WTC11 (cell line): ENCODE data around the gene FASN. TPM values are rescaled to one million over a fixed set of nuclear protein-coding genes. Genes with fewer than 3 reads are reported as not detected.

Experiments used
- ATAC-seq: fragments of 200-7000 bp; cut with Tn5 transposase; 2 replicates; pipeline ENCODE4 v1.10.0; 2021; ENCODE audit warnings: mild to moderate bottlenecking, moderate library complexity
- CTCF ChIA-PET: fragments of 300-600 bp; sonication (Branson Sonifier 250); formaldehyde crosslinking; loops from one replicate; lab custom pipeline; 2021; ENCODE audit warnings: antibody characterized with exemption; lab: Charles Lee
- POLR2A ChIA-PET: fragments of 350-600 bp; sonication (Branson Sonifier 250); formaldehyde crosslinking; loops from one replicate; lab custom pipeline; 2021; ENCODE audit warnings: antibody characterized with exemption; lab: Charles Lee
- DNase-seq: peaks from one replicate; pipeline ENCODE4 v3.0.0; 2021; ENCODE audit warnings: low spot score
- H3K27ac Mint-ChIP-seq: 2 replicates; pipeline ENCODE4 v1.8.0; 2021; ENCODE audit warnings: mixed read lengths
- H3K27me3 Mint-ChIP-seq: 2 replicates; pipeline ENCODE4 v1.8.0; 2021; ENCODE audit warnings: low read depth, mild to moderate bottlenecking, moderate library complexity, mixed read lengths
- H3K36me3 Mint-ChIP-seq: 2 replicates; pipeline ENCODE4 v1.8.0; 2021; ENCODE audit warnings: mixed read lengths
- H3K4me1 Mint-ChIP-seq: 2 replicates; pipeline ENCODE4 v1.8.0; 2022; ENCODE audit warnings: mixed read lengths
- H3K4me3 Mint-ChIP-seq: 2 replicates; pipeline ENCODE4 v1.8.0; 2021; ENCODE audit warnings: mild to moderate bottlenecking, moderate library complexity, mixed read lengths
- H3K9me3 Mint-ChIP-seq: 2 replicates; pipeline ENCODE4 v1.8.0; 2021; ENCODE audit warnings: mixed read lengths
- ATF1 ChIP-seq: sonication (generic); formaldehyde crosslinking; IDR thresholded peaks from 2 replicates; pipeline ENCODE4 v1.8.1; 2023; ENCODE audit warnings: mild to moderate bottlenecking, moderate library complexity, missing genetic modification reagents
- CBFB ChIP-seq: sonication (generic); formaldehyde crosslinking; IDR thresholded peaks from 2 replicates; pipeline ENCODE4 v1.8.1; 2022; ENCODE audit warnings: mild to moderate bottlenecking, low read depth, missing genetic modification reagents
- CREB1 ChIP-seq: sonication (generic); formaldehyde crosslinking; IDR thresholded peaks from 2 replicates; pipeline ENCODE4 v1.8.0; 2023; ENCODE audit warnings: mild to moderate bottlenecking, missing genetic modification reagents
- ERG ChIP-seq: fragments of 250-450 bp; sonication (Bioruptor Pico); IDR thresholded peaks from 2 replicates; pipeline ENCODE4 v1.8.0; 2021; ENCODE audit warnings: mild to moderate bottlenecking
- FOXP4 ChIP-seq: sonication (generic); formaldehyde crosslinking; IDR thresholded peaks from 2 replicates; pipeline ENCODE4 v1.8.0; 2022; ENCODE audit warnings: mild to moderate bottlenecking, missing genetic modification reagents
- GTF2I ChIP-seq: fragments of 250-450 bp; sonication (Bioruptor Pico); conservative IDR thresholded peaks from 2 replicates; pipeline ENCODE4 v1.4.0; 2021; ENCODE audit warnings: mild to moderate bottlenecking
- IRF2 ChIP-seq: sonication (generic); formaldehyde crosslinking; IDR thresholded peaks from 2 replicates; pipeline ENCODE4 v1.8.0; 2022; ENCODE audit warnings: low read depth, missing genetic modification reagents, borderline replicate concordance
- JUN ChIP-seq: sonication (generic); formaldehyde crosslinking; IDR thresholded peaks from 2 replicates; pipeline ENCODE4 v1.8.0; 2023; ENCODE audit warnings: mild to moderate bottlenecking, missing genetic modification reagents
- NR1H2 ChIP-seq: sonication (generic); formaldehyde crosslinking; IDR thresholded peaks from 2 replicates; pipeline ENCODE4 v1.9.0; 2021; ENCODE audit warnings: mild to moderate bottlenecking, moderate library complexity, missing genetic modification reagents
- OVOL2 ChIP-seq: fragments of 250-450 bp; sonication (Bioruptor Pico); IDR thresholded peaks from 2 replicates; pipeline ENCODE4 v1.9.0; 2021; ENCODE audit warnings: mild to moderate bottlenecking, borderline replicate concordance
- SMAD4 ChIP-seq: sonication (generic); formaldehyde crosslinking; IDR thresholded peaks from 2 replicates; pipeline ENCODE4 v1.8.0; 2022; ENCODE audit warnings: mild to moderate bottlenecking, missing genetic modification reagents
- total RNA-seq: library from RNA; stranded (reverse); gene quantifications from 3 replicates; pipeline ENCODE4 v1.2.3, GENCODE V29; 2021
- TF ChIP-seq, protein P1 (sequence below): sonication (generic); formaldehyde crosslinking; IDR thresholded peaks from 2 replicates; pipeline ENCODE4 v1.8.1; 2022; ENCODE audit warnings: low read depth, missing genetic modification reagents, borderline replicate concordance
- TF ChIP-seq, protein P2 (sequence below): fragments of 250-450 bp; sonication (Bioruptor Pico); IDR thresholded peaks from 2 replicates; pipeline ENCODE4 v1.9.0; 2021; ENCODE audit warnings: mild to moderate bottlenecking
- TF ChIP-seq, protein P3 (sequence below): sonication (generic); formaldehyde crosslinking; IDR thresholded peaks from 2 replicates; pipeline ENCODE4 v1.8.1; 2022; ENCODE audit warnings: low read depth, mild to moderate bottlenecking, moderate library complexity, missing genetic modification reagents, borderline replicate concordance
- TF ChIP-seq, protein P4 (sequence below): sonication (generic); formaldehyde crosslinking; IDR thresholded peaks from 2 replicates; pipeline ENCODE4 v1.8.1; 2022; ENCODE audit warnings: mild to moderate bottlenecking, missing genetic modification reagents, moderate library complexity, borderline replicate concordance
- TF ChIP-seq, protein P5 (sequence below): sonication (generic); formaldehyde crosslinking; IDR thresholded peaks from 2 replicates; pipeline ENCODE4 v1.8.0; 2022; ENCODE audit warnings: mild to moderate bottlenecking, missing genetic modification reagents

FASN gene
- total RNA-seq, 1 experiment from 2014 or later = 742 TPM

GRCh38 chr17:82028966-82029365 lies 69.1 kb downstream of the FASN start:
- H3K4me3 Mint-ChIP-seq = no peak overlapping the region
- ChIA-PET CTCF (interaction anchor here (1.5 to 5.7 kb wide), 7 partner anchors 9 to 126 kb away, joined by 4 to 119 read pairs (median 8); partner anchors contain the start of genes CENPX, DCXR and LRRC45), POLR2A (no interaction called here)
- no peaks in the 10 kb centered on the region for H3K9me3 Mint-ChIP-seq
- TF ChIP-seq JUN (CRISPR knock-in tag) (no peak), GTF2I (no peak), NR1H2 (CRISPR knock-in tag) (no peak), CREB1 (CRISPR knock-in tag) (no peak), IRF2 (CRISPR knock-in tag) (no peak), CBFB (CRISPR knock-in tag) (no peak), ERG (CRISPR knock-in tag) (no peak), SMAD4 (CRISPR knock-in tag) (no peak), ATF1 (CRISPR knock-in tag) (no peak), OVOL2 (CRISPR knock-in tag) (no peak), FOXP4 (CRISPR knock-in tag) (no peak)
- TF ChIP-seq, protein P1, sequence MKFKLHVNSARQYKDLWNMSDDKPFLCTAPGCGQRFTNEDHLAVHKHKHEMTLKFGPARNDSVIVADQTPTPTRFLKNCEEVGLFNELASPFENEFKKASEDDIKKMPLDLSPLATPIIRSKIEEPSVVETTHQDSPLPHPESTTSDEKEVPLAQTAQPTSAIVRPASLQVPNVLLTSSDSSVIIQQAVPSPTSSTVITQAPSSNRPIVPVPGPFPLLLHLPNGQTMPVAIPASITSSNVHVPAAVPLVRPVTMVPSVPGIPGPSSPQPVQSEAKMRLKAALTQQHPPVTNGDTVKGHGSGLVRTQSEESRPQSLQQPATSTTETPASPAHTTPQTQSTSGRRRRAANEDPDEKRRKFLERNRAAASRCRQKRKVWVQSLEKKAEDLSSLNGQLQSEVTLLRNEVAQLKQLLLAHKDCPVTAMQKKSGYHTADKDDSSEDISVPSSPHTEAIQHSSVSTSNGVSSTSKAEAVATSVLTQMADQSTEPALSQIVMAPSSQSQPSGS (CRISPR knock-in tag) = no peak
- TF ChIP-seq, protein P2, sequence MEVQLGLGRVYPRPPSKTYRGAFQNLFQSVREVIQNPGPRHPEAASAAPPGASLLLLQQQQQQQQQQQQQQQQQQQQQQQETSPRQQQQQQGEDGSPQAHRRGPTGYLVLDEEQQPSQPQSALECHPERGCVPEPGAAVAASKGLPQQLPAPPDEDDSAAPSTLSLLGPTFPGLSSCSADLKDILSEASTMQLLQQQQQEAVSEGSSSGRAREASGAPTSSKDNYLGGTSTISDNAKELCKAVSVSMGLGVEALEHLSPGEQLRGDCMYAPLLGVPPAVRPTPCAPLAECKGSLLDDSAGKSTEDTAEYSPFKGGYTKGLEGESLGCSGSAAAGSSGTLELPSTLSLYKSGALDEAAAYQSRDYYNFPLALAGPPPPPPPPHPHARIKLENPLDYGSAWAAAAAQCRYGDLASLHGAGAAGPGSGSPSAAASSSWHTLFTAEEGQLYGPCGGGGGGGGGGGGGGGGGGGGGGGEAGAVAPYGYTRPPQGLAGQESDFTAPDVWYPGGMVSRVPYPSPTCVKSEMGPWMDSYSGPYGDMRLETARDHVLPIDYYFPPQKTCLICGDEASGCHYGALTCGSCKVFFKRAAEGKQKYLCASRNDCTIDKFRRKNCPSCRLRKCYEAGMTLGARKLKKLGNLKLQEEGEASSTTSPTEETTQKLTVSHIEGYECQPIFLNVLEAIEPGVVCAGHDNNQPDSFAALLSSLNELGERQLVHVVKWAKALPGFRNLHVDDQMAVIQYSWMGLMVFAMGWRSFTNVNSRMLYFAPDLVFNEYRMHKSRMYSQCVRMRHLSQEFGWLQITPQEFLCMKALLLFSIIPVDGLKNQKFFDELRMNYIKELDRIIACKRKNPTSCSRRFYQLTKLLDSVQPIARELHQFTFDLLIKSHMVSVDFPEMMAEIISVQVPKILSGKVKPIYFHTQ (CRISPR knock-in tag) = no peak
- TF ChIP-seq, protein P3, sequence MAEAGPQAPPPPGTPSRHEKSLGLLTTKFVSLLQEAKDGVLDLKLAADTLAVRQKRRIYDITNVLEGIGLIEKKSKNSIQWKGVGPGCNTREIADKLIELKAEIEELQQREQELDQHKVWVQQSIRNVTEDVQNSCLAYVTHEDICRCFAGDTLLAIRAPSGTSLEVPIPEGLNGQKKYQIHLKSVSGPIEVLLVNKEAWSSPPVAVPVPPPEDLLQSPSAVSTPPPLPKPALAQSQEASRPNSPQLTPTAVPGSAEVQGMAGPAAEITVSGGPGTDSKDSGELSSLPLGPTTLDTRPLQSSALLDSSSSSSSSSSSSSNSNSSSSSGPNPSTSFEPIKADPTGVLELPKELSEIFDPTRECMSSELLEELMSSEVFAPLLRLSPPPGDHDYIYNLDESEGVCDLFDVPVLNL (CRISPR knock-in tag) = no peak
- TF ChIP-seq, protein P4, sequence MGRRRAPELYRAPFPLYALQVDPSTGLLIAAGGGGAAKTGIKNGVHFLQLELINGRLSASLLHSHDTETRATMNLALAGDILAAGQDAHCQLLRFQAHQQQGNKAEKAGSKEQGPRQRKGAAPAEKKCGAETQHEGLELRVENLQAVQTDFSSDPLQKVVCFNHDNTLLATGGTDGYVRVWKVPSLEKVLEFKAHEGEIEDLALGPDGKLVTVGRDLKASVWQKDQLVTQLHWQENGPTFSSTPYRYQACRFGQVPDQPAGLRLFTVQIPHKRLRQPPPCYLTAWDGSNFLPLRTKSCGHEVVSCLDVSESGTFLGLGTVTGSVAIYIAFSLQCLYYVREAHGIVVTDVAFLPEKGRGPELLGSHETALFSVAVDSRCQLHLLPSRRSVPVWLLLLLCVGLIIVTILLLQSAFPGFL (CRISPR knock-in tag) = no peak
- TF ChIP-seq, protein P5, sequence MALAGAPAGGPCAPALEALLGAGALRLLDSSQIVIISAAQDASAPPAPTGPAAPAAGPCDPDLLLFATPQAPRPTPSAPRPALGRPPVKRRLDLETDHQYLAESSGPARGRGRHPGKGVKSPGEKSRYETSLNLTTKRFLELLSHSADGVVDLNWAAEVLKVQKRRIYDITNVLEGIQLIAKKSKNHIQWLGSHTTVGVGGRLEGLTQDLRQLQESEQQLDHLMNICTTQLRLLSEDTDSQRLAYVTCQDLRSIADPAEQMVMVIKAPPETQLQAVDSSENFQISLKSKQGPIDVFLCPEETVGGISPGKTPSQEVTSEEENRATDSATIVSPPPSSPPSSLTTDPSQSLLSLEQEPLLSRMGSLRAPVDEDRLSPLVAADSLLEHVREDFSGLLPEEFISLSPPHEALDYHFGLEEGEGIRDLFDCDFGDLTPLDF (CRISPR knock-in tag) = no peak
- H3K36me3 Mint-ChIP-seq = no peaks in the 10 kb centered on the region
- no peak overlapping the region for H3K27ac Mint-ChIP-seq
- DNase-seq = no peak
- H3K27me3 Mint-ChIP-seq = no peaks in the 10 kb centered on the region; the same call in 1 of the 2 replicates
- H3K4me1 Mint-ChIP-seq = peaks cover 11% of the 10 kb centered on the region
- ATAC-seq = no peak

Other genes starting within 250 kb of the FASN start
- gene P4HB, start 237.7 kb downstream of the FASN start, total RNA-seq = 343 to 380 TPM (median 360 TPM) in 3 replicates
- 200 to 247 TPM (median 203 TPM) in 3 replicates for gene ARHGDIA, start 226.9 kb downstream of the FASN start, total RNA-seq
- 172 to 212 TPM (median 174 TPM) in 3 replicates for gene ALYREF, start 206.7 kb downstream of the FASN start, total RNA-seq
- gene ANAPC11, start 206.5 kb downstream of the FASN start, total RNA-seq = 217 to 249 TPM (median 245 TPM) in 3 replicates
- 1.9 to 2.1 TPM (median 1.9 TPM) in 3 replicates for gene NPB, start 196.0 kb downstream of the FASN start, total RNA-seq
- gene PCYT2, start 186.8 kb downstream of the FASN start, total RNA-seq = 24.7 to 31.4 TPM (median 26.3 TPM) in 3 replicates
- 19.5 to 24.2 TPM (median 20.9 TPM) in 3 replicates for gene SIRT7, start 180.1 kb downstream of the FASN start, total RNA-seq
- 24.2 to 29.8 TPM (median 24.3 TPM) in 3 replicates for gene MAFG, start 170.5 kb downstream of the FASN start, total RNA-seq
- gene PYCR1, start 160.9 kb downstream of the FASN start, total RNA-seq = 144 to 188 TPM (median 164 TPM) in 3 replicates
- 0.44 to 0.62 TPM (median 0.46 TPM) in 3 replicates for gene MYADML2, start 151.0 kb downstream of the FASN start, total RNA-seq
- gene NOTUM, start 137.0 kb downstream of the FASN start, total RNA-seq = 1.2 to 1.9 TPM (median 1.7 TPM) in 3 replicates
- gene ASPSCR1, start 120.6 kb downstream of the FASN start, total RNA-seq = 60.4 to 71.9 TPM (median 67.8 TPM) in 3 replicates
- 107 to 121 TPM (median 110 TPM) in 3 replicates for gene CENPX, start 75.4 kb downstream of the FASN start, total RNA-seq
- 30.5 to 38.1 TPM (median 32.5 TPM) in 3 replicates for gene LRRC45, start 74.9 kb downstream of the FASN start, total RNA-seq
- gene RAC3, start 66.6 kb downstream of the FASN start, total RNA-seq = 135 to 163 TPM (median 138 TPM) in 3 replicates
- 114 to 130 TPM (median 120 TPM) in 3 replicates for gene DCXR, start 60.5 kb downstream of the FASN start, total RNA-seq
- 40.9 to 42.3 TPM (median 41.6 TPM) in 3 replicates for gene RFNG, start 46.4 kb downstream of the FASN start, total RNA-seq
- gene GPS1, start 46.3 kb downstream of the FASN start, total RNA-seq = 166 to 181 TPM (median 167 TPM) in 3 replicates
- 99.6 to 120 TPM (median 106 TPM) in 3 replicates for gene DUS1L, start 32.4 kb downstream of the FASN start, total RNA-seq
- 15.1 to 20.0 TPM (median 16.9 TPM) in 3 replicates for gene CCDC57, start 114.6 kb upstream of the FASN start, total RNA-seq
- 28.7 to 65.3 TPM (median 58.5 TPM) in 3 replicates for gene SLC16A3, start 130.8 kb upstream of the FASN start, total RNA-seq
- gene CSNK1D, start 175.5 kb upstream of the FASN start, total RNA-seq = 101 to 111 TPM (median 107 TPM) in 3 replicates
- 0.74 to 1.3 TPM (median 0.92 TPM) in 3 replicates for gene CD7, start 219.4 kb upstream of the FASN start, total RNA-seq
- 0.14 to 0.57 TPM (median 0.22 TPM) in 3 replicates for gene SECTM1, start 235.5 kb upstream of the FASN start, total RNA-seq